Colonic mucosa (tissue), 4 donors: Measurements from ENCODE around the gene ELL. TPM values are rescaled to one million over a fixed set of nuclear protein-coding genes. Genes with fewer than 3 reads are reported as not detected.

Experiments
- DNase-seq: peaks from one replicate; pipeline ENCODE4 v3.0.0-alpha.2; 2020
- H3K27ac ChIP-seq: fragments of 200-600 bp; one replicate; pipeline ENCODE4 v1.8.0; 2021
- H3K27me3 ChIP-seq: fragments of 200-600 bp; one replicate; pipeline ENCODE4 v1.8.0; 2021
- H3K36me3 ChIP-seq: fragments of 200-600 bp; one replicate; pipeline ENCODE4 v1.8.0; 2021
- H3K4me1 ChIP-seq: fragments of 200-600 bp; one replicate; pipeline ENCODE4 v1.8.0; 2021; ENCODE audit warnings: mild to moderate bottlenecking
- H3K4me3 ChIP-seq: fragments of 200-600 bp; one replicate; pipeline ENCODE4 v1.8.0; 2021
- H3K9ac ChIP-seq, 2 donors: one replicate each; pipeline ENCODE4 v1.7.0; 2013; ENCODE audit warnings: control low read depth in 2 of 2, low read depth in 2 of 2, low read length in 2 of 2
- H3K9me3 ChIP-seq: fragments of 200-600 bp; one replicate; pipeline ENCODE4 v1.8.0; 2021
- CTCF ChIP-seq: fragments of 200-600 bp; IDR thresholded peaks from one replicate; pipeline ENCODE4 v1.8.0; 2022; ENCODE audit warnings: antibody characterized with exemption, mild to moderate bottlenecking
- intact Hi-C: fragments of 100-400 bp; cut with DNase I; formaldehyde crosslinking; loops from one replicate; pipeline ENCODE4 v1.14.1; 2022
- total RNA-seq, 2 donors: library from RNA; stranded (reverse); fragmentation: NEBNext Ultra II Directional in 1 of 2; extraction: Animal tissue kit (Norgen Biotek cat#: 25700) in 1 of 2; gene quantifications; one replicate each; pipeline ENCODE4 v1.2.1, GENCODE V29; 2021
- donor health status: healthy.
- donor health status: DM: no; HTN: no; CAD: no.
- donor health status: DM: no; HTN: no; CAD: no.

Gene ELL
- total RNA-seq, 2 donors from 2014 or later = 16.3 to 18.6 TPM

GRCh38 chr19:18434411-18435175, 87.3 kb downstream of the ELL start:
- no peaks in the 10 kb centered on the region for H3K36me3 ChIP-seq

GRCh38 chr19:18433735-18434398, 88.0 kb downstream of the ELL start:
- no peak for DNase-seq
- no peaks in the 10 kb centered on the region for H3K27me3 ChIP-seq

More at GRCh38 chr19:18434411-18435175, 87.3 kb downstream of the ELL start:
- no peak for DNase-seq
- no peaks in the 10 kb centered on the region for H3K27me3 ChIP-seq
- H3K4me1 ChIP-seq = peaks cover 8% of the 10 kb centered on the region
- no peaks in the 10 kb centered on the region for H3K9me3 ChIP-seq
- no peak overlapping the region for H3K4me3 ChIP-seq
- intact Hi-C loops = no loop called here
- TF ChIP-seq CTCF = no peak
- H3K27ac ChIP-seq = no peak overlapping the region
- H3K9ac ChIP-seq = no peak overlapping the region

GRCh38 chr19:18433015-18433691, 88.7 kb downstream of the ELL start:
- H3K9ac ChIP-seq = peak overlapping the region in 1 of 2 donors; percentile 60

More at GRCh38 chr19:18433735-18434398, 88.0 kb downstream of the ELL start:
- H3K4me3 ChIP-seq = peak overlapping the region; percentile 22
- H3K9me3 ChIP-seq = no peaks in the 10 kb centered on the region
- peaks cover 14% of the 10 kb centered on the region for H3K4me1 ChIP-seq
- H3K36me3 ChIP-seq = no peaks in the 10 kb centered on the region
- intact Hi-C loops = no loop called here
- no peak overlapping the region for H3K27ac ChIP-seq
- no peak for TF ChIP-seq CTCF
- peak overlapping the region in 1 of 2 donors; percentile 35 for H3K9ac ChIP-seq

GRCh38 chr19:18432275-18433014, 89.4 kb downstream of the ELL start:
- Histone ChIP-seq H3K4me1 (peaks cover 8% of the 10 kb centered on the region), H3K9ac (peak overlapping the region; percentile 14 to 60), H3K27me3 (no peaks in the 10 kb centered on the region), H3K36me3 (no peaks in the 10 kb centered on the region), H3K27ac (no peak overlapping the region), H3K9me3 (no peaks in the 10 kb centered on the region), H3K4me3 (no peak overlapping the region)
- TF ChIP-seq CTCF = no peak
- intact Hi-C loops = no loop called here
- DNase-seq = no peak

More at GRCh38 chr19:18433015-18433691, 88.7 kb downstream of the ELL start:
- peak overlapping the region; percentile 22 for H3K4me3 ChIP-seq
- DNase-seq = no peak
- H3K9me3 ChIP-seq = no peaks in the 10 kb centered on the region
- H3K27ac ChIP-seq = no peak overlapping the region
- H3K27me3 ChIP-seq = no peaks in the 10 kb centered on the region
- H3K4me1 ChIP-seq = peaks cover 8% of the 10 kb centered on the region
- H3K36me3 ChIP-seq = no peaks in the 10 kb centered on the region
- intact Hi-C loops = no loop called here
- no peak for TF ChIP-seq CTCF
